ENCODE measurements around the gene MTURN.

Gene MTURN

GRCh38 chr7:30166155-30166840, 31.5 kb downstream of the MTURN start:
- H3K36me3 ChIP-seq (replicated peaks in 1 of 2; ENCODE audit: control insufficient read depth in 2 of 2, insufficient read depth in 2 of 2, low read length in 2 of 2): no peaks in the 10 kb centered on the region
- peaks cover 0 to 40% (median 0%) of the 10 kb centered on the region in 3 experiments for H3K27me3 ChIP-seq (ENCODE audit: control insufficient read depth in 3 of 3, insufficient read depth in 3 of 3, low read depth in 1 of 3, low read length in 3 of 3)
- no peak overlapping the region for H3K4me2 ChIP-seq (ENCODE audit: insufficient read depth, low read length, poor library complexity, severe bottlenecking)
- H2AK5ac ChIP-seq (ENCODE audit: low read depth, low read length): no peak overlapping the region
- H3K14ac ChIP-seq (ENCODE audit: low read length): no peak overlapping the region
- no peak overlapping the region for H2BK12ac ChIP-seq (ENCODE audit: low read length)
- DNase-seq (ENCODE audit: low spot score): no peak
- H2BK5ac ChIP-seq (ENCODE audit: low read length): no peak overlapping the region
- H3K4me1 ChIP-seq (ENCODE audit: control insufficient read depth in 2 of 2, insufficient read depth in 1 of 2, low read depth in 1 of 2, low read length in 2 of 2): peaks cover 17 to 46% of the 10 kb centered on the region in 2 donors
- H3K4me3 ChIP-seq (ENCODE audit: low read length in 2 of 2): no peak overlapping the region
- no peak overlapping the region for H3K23ac ChIP-seq (ENCODE audit: low read depth, low read length, poor library complexity)
- H3K79me1 ChIP-seq (ENCODE audit: low read depth, low read length): no peaks in the 10 kb centered on the region
- H3K9me3 ChIP-seq (replicated peaks in 1 of 2; ENCODE audit: control insufficient read depth in 2 of 2, insufficient read depth in 1 of 2, low read depth in 1 of 2, low read length in 2 of 2): no peaks in the 10 kb centered on the region
- no peak overlapping the region for H2AFZ ChIP-seq (ENCODE audit: low read length)
- H2BK15ac ChIP-seq (ENCODE audit: low read length): no peak overlapping the region
- H4K8ac ChIP-seq (ENCODE audit: low read depth, low read length): no peak overlapping the region
- no peak overlapping the region for H4K91ac ChIP-seq (ENCODE audit: low read depth, low read length, poor library complexity)
- no peak overlapping the region for H3K18ac ChIP-seq (ENCODE audit: low read length)
- WGBS, 2 donors (ENCODE audit: extremely low coverage in 2 of 2, insufficient read length in 2 of 2, insufficient replicate concordance in 1 of 2): no CpG with 5 or more reads among the region's 12 CpGs
- no peak overlapping the region for H3K27ac ChIP-seq (replicated peaks; ENCODE audit: low read length)
- H3K4ac ChIP-seq (ENCODE audit: low read length): no peak overlapping the region
- peak overlapping the region; percentile 26 for H3K9ac ChIP-seq (ENCODE audit: low read depth, low read length, poor library complexity)
- H2BK120ac ChIP-seq (ENCODE audit: low read depth, low read length): no peak overlapping the region

- Histone ChIP-seq H3K4ac (ENCODE audit: low read length) (no peak overlapping the region), H3K79me1 (ENCODE audit: low read depth, low read length) (no peaks in the 10 kb centered on the region), H2BK12ac (ENCODE audit: low read length) (no peak overlapping the region), H3K9ac (ENCODE audit: low read depth, low read length, poor library complexity) (peak overlapping the region; percentile 26), H2AFZ (ENCODE audit: low read length) (no peak overlapping the region), H3K4me2 (ENCODE audit: insufficient read depth, low read length, poor library complexity, severe bottlenecking) (no peak overlapping the region), H4K8ac (ENCODE audit: low read depth, low read length) (no peak overlapping the region), H3K14ac (ENCODE audit: low read length) (no peak overlapping the region), H3K27ac (replicated peaks; ENCODE audit: low read length) (no peak overlapping the region), H3K36me3 (replicated peaks in 1 of 2; ENCODE audit: control insufficient read depth in 2 of 2, insufficient read depth in 2 of 2, low read length in 2 of 2) (no peaks in the 10 kb centered on the region), H4K91ac (ENCODE audit: low read depth, low read length, poor library complexity) (no peak overlapping the region), H2AK5ac (ENCODE audit: low read depth, low read length) (no peak overlapping the region), H3K27me3 (ENCODE audit: control insufficient read depth in 3 of 3, insufficient read depth in 3 of 3, low read depth in 1 of 3, low read length in 3 of 3) (peaks cover 0 to 45% (median 0%) of the 10 kb centered on the region in 3 experiments), H3K23ac (ENCODE audit: low read depth, low read length, poor library complexity) (no peak overlapping the region), H3K4me3 (ENCODE audit: low read length in 2 of 2) (no peak overlapping the region), H2BK5ac (ENCODE audit: low read length) (no peak overlapping the region), H3K18ac (ENCODE audit: low read length) (no peak overlapping the region), H2BK120ac (ENCODE audit: low read depth, low read length) (no peak overlapping the region), H2BK15ac (ENCODE audit: low read length) (no peak overlapping the region), H3K9me3 (replicated peaks in 1 of 2; ENCODE audit: control insufficient read depth in 2 of 2, insufficient read depth in 1 of 2, low read depth in 1 of 2, low read length in 2 of 2) (no peaks in the 10 kb centered on the region), H3K4me1 (ENCODE audit: control insufficient read depth in 2 of 2, insufficient read depth in 1 of 2, low read depth in 1 of 2, low read length in 2 of 2) (peaks cover 14 to 41% of the 10 kb centered on the region in 2 donors)
- DNase-seq (ENCODE audit: low spot score): no peak
- no CpG with 5 or more reads among the region's 5 CpGs for WGBS, 2 donors (ENCODE audit: extremely low coverage in 2 of 2, insufficient read length in 2 of 2, insufficient replicate concordance in 1 of 2)
Measured at GRCh38 chr7:30166841-30167235, 32.1 kb downstream of the MTURN start.

GRCh38 chr7:30167901-30168300, 33.1 kb downstream of the MTURN start:
- peaks cover 0 to 53% (median 0%) of the 10 kb centered on the region in 3 experiments for H3K27me3 ChIP-seq (ENCODE audit: control insufficient read depth in 3 of 3, insufficient read depth in 3 of 3, low read depth in 1 of 3, low read length in 3 of 3)
- no peak overlapping the region for H3K14ac ChIP-seq (ENCODE audit: low read length)
- no peak overlapping the region for H4K8ac ChIP-seq (ENCODE audit: low read depth, low read length)
- no peak overlapping the region for H3K4me3 ChIP-seq (ENCODE audit: low read length in 2 of 2)
- H2BK120ac ChIP-seq (ENCODE audit: low read depth, low read length): no peak overlapping the region
- no peak overlapping the region for H3K9ac ChIP-seq (ENCODE audit: low read depth, low read length, poor library complexity)
- no peak overlapping the region for H3K27ac ChIP-seq (replicated peaks; ENCODE audit: low read length)
- no peak for DNase-seq (ENCODE audit: low spot score)
- H4K91ac ChIP-seq (ENCODE audit: low read depth, low read length, poor library complexity): no peak overlapping the region
- no peak overlapping the region for H3K23ac ChIP-seq (ENCODE audit: low read depth, low read length, poor library complexity)
- no peak overlapping the region for H2AFZ ChIP-seq (ENCODE audit: low read length)
- no CpG with 5 or more reads among the region's 6 CpGs for WGBS, 2 donors (ENCODE audit: extremely low coverage in 2 of 2, insufficient read length in 2 of 2, insufficient replicate concordance in 1 of 2)
- H2BK5ac ChIP-seq (ENCODE audit: low read length): no peak overlapping the region
- no peak overlapping the region for H2BK15ac ChIP-seq (ENCODE audit: low read length)
- no peaks in the 10 kb centered on the region for H3K9me3 ChIP-seq (replicated peaks in 1 of 2; ENCODE audit: control insufficient read depth in 2 of 2, insufficient read depth in 1 of 2, low read depth in 1 of 2, low read length in 2 of 2)
- no peak overlapping the region for H2AK5ac ChIP-seq (ENCODE audit: low read depth, low read length)
- H2BK12ac ChIP-seq (ENCODE audit: low read length): no peak overlapping the region
- H3K36me3 ChIP-seq (replicated peaks in 1 of 2; ENCODE audit: control insufficient read depth in 2 of 2, insufficient read depth in 2 of 2, low read length in 2 of 2): no peaks in the 10 kb centered on the region
- peaks cover 13 to 35% of the 10 kb centered on the region in 2 donors for H3K4me1 ChIP-seq (ENCODE audit: control insufficient read depth in 2 of 2, insufficient read depth in 1 of 2, low read depth in 1 of 2, low read length in 2 of 2)
- H3K4ac ChIP-seq (ENCODE audit: low read length): no peak overlapping the region
- no peak overlapping the region for H3K18ac ChIP-seq (ENCODE audit: low read length)
- H3K4me2 ChIP-seq (ENCODE audit: insufficient read depth, low read length, poor library complexity, severe bottlenecking): no peak overlapping the region
- no peaks in the 10 kb centered on the region for H3K79me1 ChIP-seq (ENCODE audit: low read depth, low read length)

GRCh38 chr7:30168835-30169573, 34.2 kb downstream of the MTURN start:
- Histone ChIP-seq H3K4me2 (ENCODE audit: insufficient read depth, low read length, poor library complexity, severe bottlenecking) (no peak overlapping the region), H3K9me3 (replicated peaks in 1 of 2; ENCODE audit: control insufficient read depth in 2 of 2, insufficient read depth in 1 of 2, low read depth in 1 of 2, low read length in 2 of 2) (no peaks in the 10 kb centered on the region), H3K18ac (ENCODE audit: low read length) (no peak overlapping the region), H3K27ac (replicated peaks; ENCODE audit: low read length) (no peak overlapping the region), H2BK15ac (ENCODE audit: low read length) (no peak overlapping the region), H3K4me1 (ENCODE audit: control insufficient read depth in 2 of 2, insufficient read depth in 1 of 2, low read depth in 1 of 2, low read length in 2 of 2) (peaks cover 10 to 28% of the 10 kb centered on the region in 2 donors), H3K4ac (ENCODE audit: low read length) (no peak overlapping the region), H3K27me3 (ENCODE audit: control insufficient read depth in 3 of 3, insufficient read depth in 3 of 3, low read depth in 1 of 3, low read length in 3 of 3) (peaks cover 0 to 53% (median 0%) of the 10 kb centered on the region in 3 experiments), H3K79me1 (ENCODE audit: low read depth, low read length) (no peaks in the 10 kb centered on the region), H3K4me3 (ENCODE audit: low read length in 2 of 2) (no peak overlapping the region), H3K36me3 (replicated peaks in 1 of 2; ENCODE audit: control insufficient read depth in 2 of 2, insufficient read depth in 2 of 2, low read length in 2 of 2) (no peaks in the 10 kb centered on the region), H2AK5ac (ENCODE audit: low read depth, low read length) (no peak overlapping the region), H3K9ac (ENCODE audit: low read depth, low read length, poor library complexity) (no peak overlapping the region), H2AFZ (ENCODE audit: low read length) (no peak overlapping the region), H4K91ac (ENCODE audit: low read depth, low read length, poor library complexity) (no peak overlapping the region), H2BK5ac (ENCODE audit: low read length) (no peak overlapping the region), H4K8ac (ENCODE audit: low read depth, low read length) (no peak overlapping the region), H2BK12ac (ENCODE audit: low read length) (no peak overlapping the region), H3K23ac (ENCODE audit: low read depth, low read length, poor library complexity) (no peak overlapping the region), H3K14ac (ENCODE audit: low read length) (no peak overlapping the region), H2BK120ac (ENCODE audit: low read depth, low read length) (no peak overlapping the region)
- DNase-seq (ENCODE audit: low spot score): no peak
- no CpG with 5 or more reads among the region's 16 CpGs for WGBS, 2 donors (ENCODE audit: extremely low coverage in 2 of 2, insufficient read length in 2 of 2, insufficient replicate concordance in 1 of 2)

All from neuronal stem cell (in vitro differentiated cells).